ENCODE measurements around the gene KIAA1755.
A peak's percentile ranks its signal among the peaks of the same experiment; 100 is the strongest.

KIAA1755 gene

DNA sequence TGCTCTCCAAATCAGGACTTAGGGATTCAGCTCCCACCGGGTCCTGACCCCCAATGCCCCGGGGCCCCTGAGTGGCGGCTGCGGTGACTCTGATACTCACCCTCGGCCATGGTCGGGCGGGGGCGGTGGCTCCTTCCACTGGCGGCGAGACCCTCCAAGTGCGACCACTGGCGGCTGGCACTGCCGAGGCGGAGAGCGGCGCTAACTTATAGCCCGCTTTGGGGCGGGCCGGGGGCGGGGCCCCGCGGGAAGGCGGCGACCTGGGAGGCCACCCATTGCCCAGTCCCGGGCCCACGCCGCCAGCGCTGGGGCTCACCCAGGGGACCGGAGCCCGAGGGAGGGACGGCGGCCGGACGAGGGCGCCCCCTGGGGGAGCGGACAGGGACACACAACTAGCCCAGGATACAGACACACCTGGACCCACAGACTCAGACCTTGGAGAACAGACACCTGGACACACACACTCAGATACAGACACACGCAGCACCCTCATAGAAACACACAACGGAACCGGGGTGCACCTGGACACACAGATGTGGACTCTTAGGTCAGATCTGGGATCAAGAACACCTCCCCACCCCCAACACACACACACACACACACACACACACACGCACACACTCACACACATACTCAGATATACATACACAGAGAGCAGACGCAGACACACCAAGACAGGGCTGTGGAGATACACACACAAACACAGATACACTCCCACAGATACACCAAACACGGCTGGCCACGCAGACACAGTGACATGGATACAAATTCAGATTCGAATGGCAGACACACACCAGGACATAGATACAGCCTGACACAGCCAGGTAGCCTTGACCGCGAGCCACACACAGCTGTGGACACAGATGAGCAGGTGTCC is 95.2 kb downstream of the KIAA1755 start, which contains the start of gene TGM2:
TSS of gene TGM2 (minus strand) at position 182 of the 877 bp plus-strand sequence. CDS start at position 110, 72 bp downstream.
- peak; percentile 55 for DNase-seq (ENCODE audit: low spot score)

DNA sequence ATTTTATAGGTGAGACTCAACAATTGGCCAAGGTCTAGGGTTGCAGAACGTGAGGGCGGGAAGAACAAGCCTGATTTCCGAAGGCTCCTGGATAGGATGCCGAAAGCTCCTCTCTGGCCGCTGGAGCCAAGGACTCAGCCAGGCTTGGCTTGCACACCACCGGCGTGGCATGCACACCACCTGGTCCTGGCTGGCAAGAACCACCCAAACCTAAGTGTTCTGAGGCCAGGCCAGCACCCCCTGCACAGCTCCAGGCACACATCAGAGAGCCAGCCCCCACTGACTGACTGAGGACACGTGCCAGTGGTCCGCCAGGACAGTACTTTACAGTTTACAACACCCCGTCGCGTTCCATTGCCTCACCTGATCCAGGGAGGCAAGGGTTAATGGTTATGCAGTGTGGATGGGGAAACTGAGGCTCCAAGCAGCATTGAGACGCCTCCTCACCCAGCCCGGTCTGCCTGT is 95.9 kb downstream of the KIAA1755 start:
- no peak for DNase-seq (ENCODE audit: low spot score)

DNA sequence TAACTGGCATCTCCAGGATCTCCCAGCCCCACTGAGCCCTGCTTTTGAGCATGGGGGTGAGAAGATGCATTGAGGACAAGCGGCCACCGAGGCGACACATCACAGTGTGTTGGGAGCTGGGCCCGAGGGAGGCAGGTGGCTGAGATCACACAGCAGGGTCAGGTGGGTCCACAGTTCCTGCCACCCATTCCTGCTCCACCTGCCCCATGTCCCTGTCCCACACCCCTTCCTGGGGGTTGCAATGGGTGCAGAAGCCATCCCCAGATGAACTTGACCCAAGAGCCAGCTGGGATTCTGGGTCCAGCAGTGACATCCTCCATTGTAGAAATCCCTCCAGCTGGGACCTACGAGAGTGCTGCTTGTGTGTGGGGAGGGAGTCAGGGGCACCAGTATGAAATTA is 96.5 kb downstream of the KIAA1755 start:
- no peak for DNase-seq (ENCODE audit: low spot score)

- DNase-seq (ENCODE audit: low spot score), result no peak
Measured at GRCh38 chr20:38162878-38163875, 97.4 kb downstream of the KIAA1755 start.

DNA sequence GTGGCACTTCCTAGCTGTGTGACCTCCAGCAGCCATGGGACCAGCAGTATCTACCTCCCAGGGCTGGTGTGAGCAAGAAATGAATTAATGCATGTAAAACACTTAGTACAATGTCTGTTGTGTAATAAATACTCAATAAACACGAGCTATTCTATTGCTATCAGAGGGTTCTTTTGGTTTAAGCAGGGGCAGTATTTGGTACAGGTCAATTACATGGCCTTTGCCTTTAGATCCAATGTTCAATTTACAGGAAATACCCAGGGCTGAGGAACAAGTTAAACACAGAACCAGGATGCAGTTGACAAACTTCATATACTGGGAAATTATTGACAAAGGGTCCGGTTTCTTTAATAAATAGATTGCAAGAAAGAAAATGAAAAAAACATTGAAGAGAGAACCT is 98.4 kb downstream of the KIAA1755 start:
- no peak for DNase-seq (ENCODE audit: low spot score)

- DNase-seq (ENCODE audit: low spot score), result no peak
Measured at GRCh38 chr20:38161412-38161774, 99.1 kb downstream of the KIAA1755 start.

Data from hepatic stellate cell (primary cell).